GM18502 (cell line): ENCODE results near the gene RC3H1.
A peak's percentile ranks its signal among the peaks of the same experiment; 100 is the strongest.
"Not testable (repeated sequence)": the region's sequence is repeated elsewhere in the genome, so short reads cannot be mapped to it uniquely, and the experiment has no call there.

Experiments used
- ATAC-seq: cut with Tn5 transposase; IDR thresholded peaks from one replicate; pipeline ENCODE4 v1.9.1; 2021; ENCODE audit warnings: mild to moderate bottlenecking; ENCODE audit not compliant: unreplicated experiment, poor library complexity

Gene RC3H1

DNA sequence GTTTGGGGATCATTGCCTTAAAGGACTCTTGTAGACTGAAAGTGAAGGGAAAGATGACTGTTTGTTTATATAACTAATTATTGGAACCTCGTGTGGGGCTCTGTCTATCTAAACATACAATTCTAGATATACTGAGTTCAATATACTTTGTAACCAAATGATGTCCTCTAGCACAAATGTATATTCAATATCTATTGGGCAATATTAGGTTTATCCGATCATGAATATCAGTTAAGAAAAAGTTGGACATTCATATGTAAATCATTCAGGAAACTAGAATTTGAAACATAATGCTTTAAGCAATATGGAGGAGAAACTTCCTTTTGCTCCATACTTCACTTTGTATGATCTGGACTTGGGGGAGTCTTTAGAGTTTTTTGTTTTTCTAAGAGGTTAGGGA is 8.9 kb upstream of the RC3H1 start:
- ATAC-seq: no peak

DNA sequence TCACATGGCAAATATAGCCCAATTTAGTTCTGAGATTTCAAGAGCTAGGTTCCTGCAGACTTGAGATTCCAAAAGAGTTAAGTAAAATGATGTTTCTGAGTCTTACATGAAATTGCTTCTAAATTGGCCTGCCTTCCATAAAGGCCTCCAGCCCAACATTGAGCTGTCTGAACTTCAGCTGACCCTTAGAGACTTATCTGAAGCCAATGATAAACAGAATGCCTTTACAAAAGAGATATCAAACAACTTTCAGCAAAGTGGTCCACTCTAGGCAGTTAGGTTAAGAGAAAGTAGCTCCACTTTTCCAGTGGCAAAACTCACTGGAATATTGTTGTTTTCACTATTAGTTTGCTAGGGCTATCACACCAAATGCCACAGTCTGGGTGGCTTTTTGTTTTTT is 6.3 kb upstream of the RC3H1 start:
- ATAC-seq: no peak

GRCh38 chr1:174023440-174023839 is 1.3 kb upstream of the RC3H1 start:
- ATAC-seq: no peak

- no peak for ATAC-seq
Observed at GRCh38 chr1:174022976-174023277, 770 bp upstream of the RC3H1 start.

DNA sequence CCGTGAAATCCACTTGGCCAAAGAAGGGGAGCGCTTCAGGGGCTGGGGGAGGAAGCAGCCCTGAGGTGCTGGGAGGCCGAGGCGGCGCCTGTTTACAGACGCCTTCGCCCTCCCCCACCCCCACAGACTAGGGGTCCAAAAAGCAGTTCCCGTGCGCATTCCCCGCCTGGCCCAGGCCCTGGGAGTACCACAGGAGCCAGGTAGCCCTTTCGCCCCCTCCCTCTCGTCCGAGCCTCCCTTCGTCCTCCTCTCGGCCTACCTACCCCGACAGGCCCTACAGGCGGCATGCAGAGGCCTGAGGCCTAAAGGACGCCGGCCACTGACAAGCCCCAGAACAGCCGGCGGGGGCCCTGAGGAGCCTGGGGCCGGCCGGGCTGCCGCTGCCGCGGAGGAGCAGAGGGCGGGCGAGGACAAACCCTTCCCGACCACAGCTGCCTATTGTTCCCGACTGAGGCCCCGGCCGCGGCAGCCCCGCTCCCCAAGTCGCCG is 522 bp downstream of the RC3H1 start:
- peak; percentile 43 for ATAC-seq

DNA sequence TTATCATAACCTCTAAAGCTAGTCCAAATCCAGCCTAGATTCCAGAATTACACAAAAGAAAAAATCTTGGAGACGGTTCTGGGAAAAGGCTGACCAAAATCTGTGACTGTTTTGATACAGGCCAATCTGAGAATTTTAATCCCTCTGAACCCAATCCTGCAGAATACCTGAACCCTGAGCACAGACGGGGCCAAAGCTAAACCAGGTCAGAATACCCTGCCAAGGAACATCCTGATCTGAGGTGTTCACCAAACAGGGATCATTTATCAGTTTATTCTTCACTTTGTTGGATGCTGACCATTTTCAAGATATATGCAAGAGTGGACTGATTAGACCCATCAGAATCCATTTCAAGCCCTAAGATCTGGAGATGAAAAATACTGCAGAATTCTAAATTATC is 3.6 kb downstream of the RC3H1 start:
- no peak for ATAC-seq

- ATAC-seq: no peak
Observed at GRCh38 chr1:174017231-174017970, 4.8 kb downstream of the RC3H1 start.

GRCh38 chr1:174013864-174014418 is 8.2 kb downstream of the RC3H1 start:
- no peak for ATAC-seq

DNA sequence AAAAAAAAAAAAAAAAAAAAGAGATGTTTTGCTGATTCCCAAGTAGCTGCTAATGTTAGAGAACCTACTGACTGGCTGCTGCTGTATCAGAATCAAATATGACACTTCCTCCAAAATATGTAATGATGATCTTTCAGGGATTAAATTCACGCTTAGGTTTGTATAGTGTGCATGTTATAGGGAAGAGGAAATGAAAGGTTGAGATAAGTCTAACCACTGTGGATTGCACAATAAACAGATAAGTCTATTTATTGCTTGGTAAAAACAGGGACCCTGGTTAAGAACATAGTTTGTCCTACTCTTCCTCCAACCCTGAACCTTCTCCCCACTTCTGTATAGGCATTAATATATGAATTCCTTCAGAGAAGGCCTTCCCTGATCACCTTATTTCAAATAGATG is 13.2 kb downstream of the RC3H1 start:
- ATAC-seq: no peak

DNA sequence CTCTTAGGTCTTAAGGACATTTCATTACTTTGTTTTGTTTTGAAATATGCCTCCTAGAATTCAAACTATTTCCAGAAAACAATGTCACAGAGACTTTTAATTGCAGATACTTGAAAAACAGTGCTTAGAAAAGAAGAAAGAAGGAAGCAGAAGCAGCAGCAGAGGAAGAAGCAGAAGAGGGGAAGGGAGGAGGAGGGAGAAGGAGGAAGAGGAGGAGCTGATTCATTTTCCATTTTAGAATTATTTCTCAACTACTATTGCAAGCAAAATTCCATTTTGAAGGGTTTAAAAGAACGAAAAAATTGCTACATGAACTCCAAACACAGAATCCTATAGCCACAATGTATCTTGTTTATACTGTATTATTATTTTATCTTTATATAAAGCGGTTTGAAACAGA is 13.9 kb downstream of the RC3H1 start:
- ATAC-seq: no peak

GRCh38 chr1:174007851-174008250 is 14.3 kb downstream of the RC3H1 start:
- ATAC-seq: no peak

DNA sequence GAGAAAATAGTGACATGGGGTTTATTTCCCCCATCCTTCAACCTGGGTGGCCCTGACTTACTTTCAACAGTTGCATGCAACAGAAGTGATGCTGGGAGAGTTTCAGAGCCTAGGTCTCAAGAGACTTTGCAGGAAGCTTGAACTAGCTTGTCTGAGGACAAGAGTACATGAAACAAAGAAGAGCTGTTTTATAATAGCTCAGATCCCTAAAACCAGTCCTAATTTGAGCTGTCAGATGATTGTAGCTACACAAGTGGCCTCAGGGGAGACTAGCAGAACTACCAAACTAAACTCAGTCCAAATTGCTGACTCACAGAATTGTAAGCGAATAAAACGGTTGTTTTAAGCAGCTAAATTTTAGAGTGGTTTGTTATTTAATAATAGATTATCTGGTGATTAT is 17.1 kb downstream of the RC3H1 start:
- peak; percentile 95 for ATAC-seq

DNA sequence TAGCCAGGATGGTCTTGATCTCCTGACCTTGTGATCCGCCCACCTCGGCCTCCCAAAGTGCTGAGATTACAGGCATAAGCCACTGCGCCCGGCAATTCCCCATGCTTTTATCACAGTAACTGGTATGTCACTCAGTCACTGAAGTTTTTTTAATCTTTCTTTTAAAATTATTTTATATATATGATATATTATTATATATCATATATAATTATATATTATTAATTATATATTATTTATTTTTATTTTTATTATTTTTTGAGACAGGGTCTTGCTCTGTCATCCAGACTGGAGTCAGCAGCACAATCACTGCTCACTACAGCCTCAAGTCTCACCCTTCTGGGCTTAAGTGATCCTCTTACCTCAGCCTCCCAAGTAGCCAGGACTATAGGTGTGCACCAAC is 18.3 kb downstream of the RC3H1 start:
- no peak for ATAC-seq

- ATAC-seq: no peak
Observed at GRCh38 chr1:174001573-174001972, 20.6 kb downstream of the RC3H1 start.

- ATAC-seq: no peak
Observed at GRCh38 chr1:174000371-174000770, 21.8 kb downstream of the RC3H1 start.

- no peak for ATAC-seq
Observed at GRCh38 chr1:173997791-173998190, 24.4 kb downstream of the RC3H1 start.

DNA sequence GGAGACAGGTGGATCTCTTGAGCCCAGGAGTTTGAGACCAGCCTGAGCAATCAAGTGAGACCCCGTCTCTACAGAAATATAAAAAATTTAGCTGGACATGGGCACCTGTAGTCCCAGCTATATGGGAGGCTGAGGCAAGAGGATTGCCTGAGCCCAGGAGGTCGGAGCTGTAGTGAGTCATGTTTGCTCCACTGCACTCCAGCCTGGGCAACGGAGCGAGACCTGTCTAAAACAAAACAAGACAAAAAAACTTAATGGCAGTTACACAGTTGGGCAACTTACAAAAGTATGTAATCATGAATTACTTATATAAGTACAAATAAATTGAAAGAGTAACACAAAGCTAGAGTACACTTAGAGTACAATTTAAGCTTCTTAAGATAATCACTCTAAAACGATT is 25.2 kb downstream of the RC3H1 start:
- ATAC-seq: no peak

DNA sequence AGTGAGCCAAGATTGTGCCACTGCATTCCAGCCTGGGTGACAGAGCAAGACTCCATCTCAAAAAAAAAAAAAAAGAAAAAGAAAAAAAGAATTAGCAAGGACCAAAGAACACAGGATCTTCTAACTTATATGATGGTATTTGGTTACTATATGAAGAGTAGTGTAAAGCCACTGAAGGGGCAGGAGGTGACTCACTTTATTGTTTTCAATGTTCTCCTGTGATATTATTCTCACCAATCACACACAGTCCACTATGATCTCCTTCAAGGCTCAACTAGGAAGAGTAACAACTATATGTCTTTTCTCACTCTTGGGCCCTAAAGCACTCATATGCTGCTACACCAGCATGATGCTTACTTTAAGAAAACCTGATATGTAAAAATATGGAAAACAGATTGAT is 26.7 kb downstream of the RC3H1 start:
- ATAC-seq: no peak

- not testable (repeated sequence) for ATAC-seq
Observed at GRCh38 chr1:173993948-173994347, 28.2 kb downstream of the RC3H1 start.

GRCh38 chr1:173988068-173988467 is 34.1 kb downstream of the RC3H1 start:
- no peak for ATAC-seq

GRCh38 chr1:173986951-173987350 is 35.2 kb downstream of the RC3H1 start:
- no peak for ATAC-seq

- ATAC-seq: no peak
Observed at GRCh38 chr1:173970252-173970651, 51.9 kb downstream of the RC3H1 start.
